Occipital lobe (tissue), 2 donors: ENCODE measurements around the gene MCF2L2. TPM values are rescaled to one million over a fixed set of nuclear protein-coding genes. Genes with fewer than 3 reads are reported as not detected.

Experiments used
- DNase-seq: peaks from one replicate; lab custom pipeline; 2025; lab: John Stamatoyannopoulos, UW
- total RNA-seq: library from RNA; depleted of rRNA; stranded (reverse); fragments of >200 nt; gene quantifications from one replicate; pipeline ENCODE4 v1.2.3, GENCODE V29; 2014

MCF2L2 gene
- total RNA-seq, 1 donor from 2014 or later, result 34.5 TPM

GRCh38 chr3:183212096-183212495 lies 216.3 kb downstream of the MCF2L2 start:
- DNase-seq, result no peak

- no peak for DNase-seq
These were observed 217.1 kb downstream of the MCF2L2 start for GRCh38 chr3:183211352-183211751.

GRCh38 chr3:183210862-183211341 lies 217.5 kb downstream of the MCF2L2 start:
- no peak for DNase-seq

GRCh38 chr3:183210341-183210740 lies 218.1 kb downstream of the MCF2L2 start:
- no peak for DNase-seq

GRCh38 chr3:183208800-183209199 lies 219.6 kb downstream of the MCF2L2 start:
- no peak for DNase-seq

GRCh38 chr3:183208260-183208659 lies 220.2 kb downstream of the MCF2L2 start:
- DNase-seq, result no peak

- DNase-seq, result no peak
These were observed 224.7 kb downstream of the MCF2L2 start for GRCh38 chr3:183203670-183204069.

GRCh38 chr3:183202004-183202722 lies 226.3 kb downstream of the MCF2L2 start:
- no peak for DNase-seq

GRCh38 chr3:183198939-183199338 lies 229.5 kb downstream of the MCF2L2 start:
- no peak for DNase-seq

GRCh38 chr3:183197734-183198133 lies 230.7 kb downstream of the MCF2L2 start:
- DNase-seq, result no peak

- no peak for DNase-seq
These were observed 233.2 kb downstream of the MCF2L2 start for GRCh38 chr3:183195266-183195665.

- no peak for DNase-seq
These were observed 234.4 kb downstream of the MCF2L2 start for GRCh38 chr3:183193762-183194689.

GRCh38 chr3:183192650-183193300 lies 235.6 kb downstream of the MCF2L2 start:
- DNase-seq, result no peak

GRCh38 chr3:183189641-183190040 lies 238.8 kb downstream of the MCF2L2 start:
- no peak for DNase-seq

GRCh38 chr3:183188895-183189462 lies 239.4 kb downstream of the MCF2L2 start:
- DNase-seq, result no peak

- DNase-seq, result no peak
These were observed 242.7 kb downstream of the MCF2L2 start for GRCh38 chr3:183185696-183186095.

GRCh38 chr3:183182732-183183610 lies 245.4 kb downstream of the MCF2L2 start:
- no peak for DNase-seq

- no peak for DNase-seq
These were observed 246.3 kb downstream of the MCF2L2 start for GRCh38 chr3:183182073-183182472.

- no peak for DNase-seq
These were observed 246.8 kb downstream of the MCF2L2 start for GRCh38 chr3:183181606-183182005.

GRCh38 chr3:183180784-183181295 lies 247.6 kb downstream of the MCF2L2 start:
- no peak for DNase-seq
